T follicular helper cell (primary cell): Measurements from ENCODE around the gene DPCD.
"Not testable (repeated sequence)": the region's sequence is repeated elsewhere in the genome, so short reads cannot be mapped to it uniquely, and the experiment has no call there.

ENCODE experiments used
- DNase-seq: peaks from one replicate; pipeline ENCODE4 v3.0.0-alpha.2; 2020; ENCODE audit warnings: low read depth

The DPCD gene

GRCh38 chr10:101585841-101586240 is 2.3 kb upstream of the DPCD start:
- no peak for DNase-seq

DNA sequence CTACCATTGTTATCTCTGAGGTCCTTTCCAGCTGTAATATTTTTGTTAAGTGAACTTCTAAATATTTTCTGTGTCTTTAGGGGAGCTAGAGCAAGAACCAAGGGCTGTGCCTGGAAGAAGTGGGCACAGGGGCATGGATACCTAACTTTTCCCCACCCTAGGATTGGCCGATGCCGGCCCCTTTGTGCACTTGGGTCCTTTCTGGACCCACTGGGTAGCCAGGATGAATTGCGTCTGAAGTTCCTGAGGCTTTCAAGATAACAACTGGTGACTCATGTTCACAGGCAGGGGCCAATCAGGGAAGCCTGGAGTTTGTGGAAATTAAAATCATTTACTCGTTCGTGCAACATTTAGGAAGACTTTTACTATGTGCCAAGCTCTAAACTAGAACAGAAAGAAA is 758 bp downstream of the DPCD start:
- DNase-seq: no peak

- not testable (repeated sequence) for DNase-seq
Observed at GRCh38 chr10:101593331-101593730, 5.2 kb downstream of the DPCD start.

DNA sequence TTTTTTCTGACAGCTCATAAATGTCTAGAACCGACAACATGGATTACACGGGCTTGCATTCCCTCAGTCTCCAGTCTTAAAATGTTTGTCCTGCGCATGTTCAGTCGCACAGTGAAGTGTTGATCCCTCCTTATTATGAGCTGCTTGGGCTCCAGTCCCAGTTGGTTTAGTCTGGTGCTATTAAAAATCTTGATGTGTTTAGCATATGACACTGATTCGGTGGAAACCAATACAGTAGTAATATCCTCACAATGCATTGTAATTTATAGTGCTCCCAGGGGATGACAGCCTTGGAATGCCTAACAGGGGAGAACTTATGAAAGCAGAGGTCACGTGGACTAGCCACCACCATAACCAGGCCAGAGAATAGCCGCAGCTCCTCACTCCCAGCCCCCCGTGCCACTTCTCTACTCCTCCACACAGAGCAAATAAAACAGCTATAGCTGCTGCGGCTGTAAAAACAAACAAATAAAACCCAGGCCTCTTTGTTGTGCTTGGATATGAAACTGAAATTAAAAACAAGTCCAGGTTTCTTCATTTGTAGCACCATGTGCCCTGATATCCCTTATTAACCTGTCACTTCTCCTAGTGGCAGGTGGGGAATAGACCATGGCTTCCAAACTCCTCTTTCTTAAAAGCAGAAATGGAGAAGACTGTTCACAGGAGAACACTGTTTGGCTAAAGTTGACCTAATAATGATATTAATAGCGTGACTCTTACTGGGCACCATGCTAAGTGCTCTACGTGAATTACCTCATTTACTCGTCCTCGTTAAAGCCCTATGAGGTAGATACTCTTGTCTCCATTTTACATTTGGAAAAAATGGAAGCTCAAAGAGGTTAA is 7.7 kb downstream of the DPCD start:
- DNase-seq: no peak

- DNase-seq: no peak
Observed at GRCh38 chr10:101597091-101597900, 9.2 kb downstream of the DPCD start.

- DNase-seq: no peak
Observed at GRCh38 chr10:101601541-101601940, 13.4 kb downstream of the DPCD start.

- peak; percentile 25 for DNase-seq
Observed at GRCh38 chr10:101602761-101603398, 14.8 kb downstream of the DPCD start.

DNA sequence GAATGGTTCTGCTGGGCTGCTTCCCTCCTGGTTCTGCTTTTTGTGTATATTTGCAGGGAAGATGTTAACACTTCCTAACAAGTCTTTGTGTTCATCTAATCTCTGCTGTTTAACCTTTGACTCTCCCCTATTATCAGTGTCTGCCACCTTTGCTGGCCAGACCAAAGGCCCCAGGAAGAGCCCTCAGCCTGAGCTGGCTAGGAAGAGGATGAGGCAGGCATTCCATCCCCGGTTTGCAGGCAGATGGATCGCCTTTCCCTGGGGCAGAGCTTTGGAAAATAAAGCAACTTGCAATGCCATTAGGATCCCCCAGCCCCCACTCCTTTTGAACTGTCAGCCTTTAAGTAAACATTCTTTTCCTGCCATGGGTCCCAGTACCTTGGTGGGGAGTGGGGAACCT is 19.0 kb downstream of the DPCD start:
- DNase-seq: no peak

- no peak for DNase-seq
Observed at GRCh38 chr10:101609481-101609880, 21.4 kb downstream of the DPCD start.

GRCh38 chr10:101611096-101611905 is 23.2 kb downstream of the DPCD start:
- DNase-seq: no peak

DNA sequence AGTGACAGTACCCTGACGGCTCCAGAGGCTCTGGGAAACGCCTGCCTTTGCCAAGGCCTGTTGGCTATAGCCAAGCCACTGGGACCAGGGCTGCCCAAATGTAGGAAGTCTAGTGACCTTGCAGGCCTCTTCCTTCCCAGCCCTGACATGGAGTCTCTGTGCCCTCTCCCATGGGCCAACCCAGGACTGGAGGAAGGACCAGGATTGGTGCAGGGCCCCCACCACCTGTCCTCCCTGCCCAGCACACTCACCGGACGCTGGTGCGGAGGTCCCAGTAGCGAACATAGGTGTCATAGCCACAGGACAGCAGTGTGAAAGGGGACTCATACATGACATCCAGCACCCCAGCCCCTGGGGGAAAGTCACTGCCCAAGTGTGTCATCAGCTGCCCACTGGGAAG is 24.0 kb downstream of the DPCD start:
- no peak for DNase-seq

DNA sequence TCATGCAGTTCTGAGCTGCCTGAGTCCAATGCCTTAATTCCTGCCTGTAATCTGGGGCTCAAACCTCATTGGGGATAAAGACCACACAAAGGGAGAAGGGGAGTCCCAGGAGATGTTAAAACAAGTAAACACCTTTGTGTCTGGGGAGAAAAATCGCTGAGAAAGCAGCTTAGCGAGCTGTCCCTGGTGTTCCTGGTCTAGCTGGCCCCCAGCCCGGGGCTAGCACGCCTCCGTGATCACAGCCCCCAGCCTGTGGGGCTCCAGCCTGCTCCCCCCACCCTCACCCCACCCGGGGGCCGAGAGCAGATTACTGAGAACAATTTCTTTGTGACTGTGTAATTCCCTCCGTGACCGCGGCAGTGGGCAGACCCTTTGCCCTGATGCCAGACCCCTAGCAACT is 24.8 kb downstream of the DPCD start:
- no peak for DNase-seq

- no peak for DNase-seq
Observed at GRCh38 chr10:101613646-101614045, 25.5 kb downstream of the DPCD start.

GRCh38 chr10:101614663-101615524 is 26.8 kb downstream of the DPCD start:
- DNase-seq: no peak

GRCh38 chr10:101615525-101616116 is 27.5 kb downstream of the DPCD start:
- no peak for DNase-seq

DNA sequence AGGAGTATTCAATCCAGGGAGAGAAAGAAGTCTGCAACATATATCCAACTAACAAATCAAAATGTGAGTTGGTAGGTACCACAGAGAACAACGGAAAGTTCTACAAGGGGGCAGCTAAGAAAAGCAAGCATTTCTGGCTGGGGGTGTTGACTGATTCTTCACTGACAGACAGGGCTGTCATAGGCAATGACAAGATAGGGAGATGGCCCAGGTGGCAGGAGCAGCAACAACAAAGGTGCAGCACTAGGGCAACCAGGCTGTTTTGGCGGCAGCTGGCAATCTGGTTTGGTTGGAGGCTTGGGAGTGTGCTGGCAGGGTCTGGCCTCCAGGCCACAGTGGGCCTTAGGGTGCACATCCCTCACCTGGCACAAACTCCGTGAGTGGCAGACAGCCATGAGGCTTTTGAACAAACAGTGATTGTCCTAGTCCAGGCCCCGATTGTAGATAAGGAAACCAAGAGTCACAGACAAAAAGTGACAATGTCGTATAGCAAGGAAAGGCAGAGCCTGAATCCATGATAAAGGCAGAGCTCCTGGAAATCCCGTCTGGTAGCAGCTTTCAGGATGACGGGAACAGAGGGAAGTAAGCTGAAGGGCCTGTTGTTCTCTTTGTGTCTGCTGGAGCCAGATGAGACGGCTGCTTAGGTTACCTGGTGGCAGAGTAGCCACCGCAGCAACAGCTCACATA is 28.4 kb downstream of the DPCD start:
- no peak for DNase-seq

DNA sequence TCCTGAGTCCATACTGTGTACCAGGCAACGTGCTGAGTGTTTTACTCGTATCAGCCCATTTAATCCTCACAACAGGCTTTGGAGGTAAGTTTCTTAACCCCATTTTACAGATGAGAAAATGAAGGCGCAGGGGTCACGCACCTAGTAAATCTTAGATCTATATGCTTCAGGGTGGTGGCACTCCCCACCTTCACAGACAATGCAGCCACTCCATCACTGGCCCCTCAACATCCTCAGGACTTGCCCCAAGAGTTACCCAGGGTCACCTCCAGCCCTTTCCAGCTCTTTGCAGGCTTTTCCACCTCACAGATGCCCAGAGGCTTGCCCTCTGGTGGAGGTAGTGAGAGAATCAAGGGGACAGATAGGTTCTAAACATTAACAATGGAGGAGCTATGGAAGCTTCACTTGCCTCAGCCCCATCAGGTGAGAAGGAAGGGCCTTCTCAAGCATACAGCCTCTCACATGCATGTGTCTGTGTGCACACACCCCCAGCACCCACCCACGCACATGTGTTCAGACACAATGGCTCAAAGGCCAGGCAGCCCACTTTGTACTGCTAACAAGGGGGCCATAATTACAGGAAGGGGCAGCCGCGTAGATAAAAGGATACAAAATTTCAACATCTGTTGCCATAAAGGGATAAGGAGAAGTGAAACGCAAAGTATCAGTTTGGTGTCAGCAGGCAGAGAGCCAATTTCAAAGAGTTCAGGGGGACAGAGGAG is 29.1 kb downstream of the DPCD start:
- DNase-seq: no peak

DNA sequence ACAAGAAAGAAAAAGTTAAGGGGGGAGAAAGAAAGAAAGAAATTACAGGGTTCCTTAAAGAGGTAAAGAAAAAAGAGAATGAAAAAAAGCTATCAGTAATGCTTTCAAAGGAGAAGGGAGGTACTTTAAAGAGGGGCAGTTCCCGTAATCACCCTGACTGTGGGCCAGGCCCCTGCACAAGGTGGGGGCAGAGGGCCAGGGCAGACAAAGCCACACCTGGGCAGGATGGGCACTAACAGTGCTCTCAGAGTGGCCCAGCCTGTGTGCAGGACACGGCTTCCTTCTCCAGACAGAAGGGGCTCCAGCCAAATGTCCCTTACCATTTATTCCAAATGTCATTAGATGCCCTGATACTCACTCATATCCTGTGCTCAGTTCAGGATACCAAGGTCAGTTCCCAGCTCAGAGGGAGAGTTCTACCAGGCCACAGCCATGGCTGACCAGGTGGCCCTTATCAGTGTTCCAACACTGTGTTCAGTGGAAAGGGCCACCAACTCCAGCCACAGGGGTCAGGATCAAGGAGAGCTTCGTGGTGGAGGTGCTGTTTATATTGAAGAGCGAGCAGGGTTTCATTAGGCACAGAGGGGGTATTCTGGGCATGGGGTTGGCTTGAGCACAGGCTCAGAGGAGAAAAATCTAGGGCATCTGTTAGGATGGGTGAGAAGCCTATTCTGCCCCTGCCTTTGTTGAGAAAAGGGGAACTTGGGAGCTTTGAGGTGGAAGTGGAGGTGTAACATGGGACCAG is 29.9 kb downstream of the DPCD start:
- no peak for DNase-seq
